ENCODE measurements around the gene EFCAB8. TPM values are rescaled to one million over a fixed set of nuclear protein-coding genes. Genes with fewer than 3 reads are reported as not detected.

EFCAB8 gene
- polyA plus RNA-seq (2013, experiment 1 of 2) = 0.03 TPM
- 0.06 TPM for polyA plus RNA-seq (2013, experiment 2 of 2)

GRCh38 chr20:32858701-32859372 lies at the start of gene EFCAB8:
Gene EFCAB8, plus strand, starts transcription at chr20:32858923. Its CDS starts 4,870 bp downstream, at chr20:32863793.
- H3K4me2 ChIP-seq (ENCODE audit: insufficient read depth, low read length, poor library complexity, severe bottlenecking) = no peak within 1 kb of the TSS
- H3K14ac ChIP-seq (ENCODE audit: low read length) = no peak within 1 kb of the TSS
- no peaks in the 10 kb centered on the region for H3K79me1 ChIP-seq (ENCODE audit: low read depth, low read length)
- peaks cover 0 to 5% of the 10 kb centered on the region in 2 donors for H3K4me1 ChIP-seq (ENCODE audit: control insufficient read depth in 2 of 2, insufficient read depth in 1 of 2, low read depth in 1 of 2, low read length in 2 of 2)
- no peak within 1 kb of the TSS for H3K23ac ChIP-seq (ENCODE audit: low read depth, low read length, poor library complexity)
- H2BK5ac ChIP-seq (ENCODE audit: low read length) = no peak within 1 kb of the TSS
- H2BK15ac ChIP-seq (ENCODE audit: low read length) = no peak within 1 kb of the TSS
- H2BK12ac ChIP-seq (ENCODE audit: low read length) = no peak within 1 kb of the TSS
- no peak within 1 kb of the TSS for H2AK5ac ChIP-seq (ENCODE audit: low read depth, low read length)
- no peak within 1 kb of the TSS for H4K8ac ChIP-seq (ENCODE audit: low read depth, low read length)
- peaks cover 7 to 40% of the 10 kb centered on the region in 2 donors for H3K36me3 ChIP-seq (replicated peaks in 1 of 2; ENCODE audit: control insufficient read depth in 2 of 2, insufficient read depth in 2 of 2, low read length in 2 of 2)
- no peaks in the 10 kb centered on the region for H3K27me3 ChIP-seq (ENCODE audit: control insufficient read depth in 3 of 3, insufficient read depth in 3 of 3, low read depth in 1 of 3, low read length in 3 of 3)
- H3K27ac ChIP-seq (replicated peaks; ENCODE audit: low read length) = no peak within 1 kb of the TSS
- DNase-seq (ENCODE audit: low spot score) = no peak
- no peak within 1 kb of the TSS for H3K9ac ChIP-seq (ENCODE audit: low read depth, low read length, poor library complexity)
- H4K91ac ChIP-seq (ENCODE audit: low read depth, low read length, poor library complexity) = no peak within 1 kb of the TSS
- H3K9me3 ChIP-seq (replicated peaks in 1 of 2; ENCODE audit: control insufficient read depth in 2 of 2, insufficient read depth in 1 of 2, low read depth in 1 of 2, low read length in 2 of 2) = no peaks in the 10 kb centered on the region
- H3K18ac ChIP-seq (ENCODE audit: low read length) = no peak within 1 kb of the TSS
- H3K4ac ChIP-seq (ENCODE audit: low read length) = no peak within 1 kb of the TSS
- H2AFZ ChIP-seq (ENCODE audit: low read length) = no peak within 1 kb of the TSS
- WGBS, 2 donors (ENCODE audit: extremely low coverage in 2 of 2, insufficient read length in 2 of 2, insufficient replicate concordance in 1 of 2) = no CpG with 5 or more reads among the region's 8 CpGs
- H2BK120ac ChIP-seq (ENCODE audit: low read depth, low read length) = no peak within 1 kb of the TSS
- no peak within 1 kb of the TSS for H3K4me3 ChIP-seq (ENCODE audit: low read length in 2 of 2)

- no peak overlapping the region for H3K4me3 ChIP-seq (ENCODE audit: low read length in 2 of 2)
- H2AK5ac ChIP-seq (ENCODE audit: low read depth, low read length) = no peak overlapping the region
- H2BK120ac ChIP-seq (ENCODE audit: low read depth, low read length) = no peak overlapping the region
- H3K9ac ChIP-seq (ENCODE audit: low read depth, low read length, poor library complexity) = no peak overlapping the region
- no peak overlapping the region for H4K8ac ChIP-seq (ENCODE audit: low read depth, low read length)
- H3K9me3 ChIP-seq (replicated peaks in 1 of 2; ENCODE audit: control insufficient read depth in 2 of 2, insufficient read depth in 1 of 2, low read depth in 1 of 2, low read length in 2 of 2) = no peaks in the 10 kb centered on the region
- no peak overlapping the region for H3K4ac ChIP-seq (ENCODE audit: low read length)
- H2AFZ ChIP-seq (ENCODE audit: low read length) = no peak overlapping the region
- no peaks in the 10 kb centered on the region for H3K27me3 ChIP-seq (ENCODE audit: control insufficient read depth in 3 of 3, insufficient read depth in 3 of 3, low read depth in 1 of 3, low read length in 3 of 3)
- H2BK15ac ChIP-seq (ENCODE audit: low read length) = no peak overlapping the region
- DNase-seq (ENCODE audit: low spot score) = no peak
- no peak overlapping the region for H3K18ac ChIP-seq (ENCODE audit: low read length)
- H3K4me2 ChIP-seq (ENCODE audit: insufficient read depth, low read length, poor library complexity, severe bottlenecking) = no peak overlapping the region
- H3K27ac ChIP-seq (replicated peaks; ENCODE audit: low read length) = no peak overlapping the region
- peaks cover 27 to 60% of the 10 kb centered on the region in 2 donors for H3K36me3 ChIP-seq (replicated peaks in 1 of 2; ENCODE audit: control insufficient read depth in 2 of 2, insufficient read depth in 2 of 2, low read length in 2 of 2)
- no CpG with 5 or more reads among the region's 4 CpGs for WGBS, 2 donors (ENCODE audit: extremely low coverage in 2 of 2, insufficient read length in 2 of 2, insufficient replicate concordance in 1 of 2)
- no peak overlapping the region for H4K91ac ChIP-seq (ENCODE audit: low read depth, low read length, poor library complexity)
- peaks cover 1% of the 10 kb centered on the region for H3K79me1 ChIP-seq (ENCODE audit: low read depth, low read length)
- H3K4me1 ChIP-seq (ENCODE audit: control insufficient read depth in 2 of 2, insufficient read depth in 1 of 2, low read depth in 1 of 2, low read length in 2 of 2) = peaks cover 6 to 14% of the 10 kb centered on the region in 2 donors
- no peak overlapping the region for H3K23ac ChIP-seq (ENCODE audit: low read depth, low read length, poor library complexity)
- no peak overlapping the region for H3K14ac ChIP-seq (ENCODE audit: low read length)
- H2BK12ac ChIP-seq (ENCODE audit: low read length) = no peak overlapping the region
- no peak overlapping the region for H2BK5ac ChIP-seq (ENCODE audit: low read length)
Observed at GRCh38 chr20:32809907-32810306, 48.8 kb upstream of the EFCAB8 start.

GRCh38 chr20:32810941-32811340 lies 47.8 kb upstream of the EFCAB8 start:
- no peak overlapping the region for H3K18ac ChIP-seq (ENCODE audit: low read length)
- no peak overlapping the region for H3K14ac ChIP-seq (ENCODE audit: low read length)
- H2BK120ac ChIP-seq (ENCODE audit: low read depth, low read length) = no peak overlapping the region
- H3K9ac ChIP-seq (ENCODE audit: low read depth, low read length, poor library complexity) = no peak overlapping the region
- no peak overlapping the region for H3K4me3 ChIP-seq (ENCODE audit: low read length in 2 of 2)
- H3K23ac ChIP-seq (ENCODE audit: low read depth, low read length, poor library complexity) = no peak overlapping the region
- no peak overlapping the region for H2BK12ac ChIP-seq (ENCODE audit: low read length)
- peaks cover 6 to 14% of the 10 kb centered on the region in 2 donors for H3K4me1 ChIP-seq (ENCODE audit: control insufficient read depth in 2 of 2, insufficient read depth in 1 of 2, low read depth in 1 of 2, low read length in 2 of 2)
- no peak overlapping the region for H2AK5ac ChIP-seq (ENCODE audit: low read depth, low read length)
- DNase-seq (ENCODE audit: low spot score) = no peak
- no peak overlapping the region for H4K91ac ChIP-seq (ENCODE audit: low read depth, low read length, poor library complexity)
- H3K9me3 ChIP-seq (replicated peaks in 1 of 2; ENCODE audit: control insufficient read depth in 2 of 2, insufficient read depth in 1 of 2, low read depth in 1 of 2, low read length in 2 of 2) = no peaks in the 10 kb centered on the region
- peaks cover 21 to 50% of the 10 kb centered on the region in 2 donors for H3K36me3 ChIP-seq (replicated peaks in 1 of 2; ENCODE audit: control insufficient read depth in 2 of 2, insufficient read depth in 2 of 2, low read length in 2 of 2)
- no peak overlapping the region for H3K4me2 ChIP-seq (ENCODE audit: insufficient read depth, low read length, poor library complexity, severe bottlenecking)
- no CpG with 5 or more reads among the region's 5 CpGs for WGBS, 2 donors (ENCODE audit: extremely low coverage in 2 of 2, insufficient read length in 2 of 2, insufficient replicate concordance in 1 of 2)
- H3K27ac ChIP-seq (replicated peaks; ENCODE audit: low read length) = peak overlapping the region; percentile 14
- H2BK15ac ChIP-seq (ENCODE audit: low read length) = no peak overlapping the region
- H4K8ac ChIP-seq (ENCODE audit: low read depth, low read length) = no peak overlapping the region
- no peak overlapping the region for H2BK5ac ChIP-seq (ENCODE audit: low read length)
- no peak overlapping the region for H2AFZ ChIP-seq (ENCODE audit: low read length)
- no peak overlapping the region for H3K4ac ChIP-seq (ENCODE audit: low read length)
- no peaks in the 10 kb centered on the region for H3K27me3 ChIP-seq (ENCODE audit: control insufficient read depth in 3 of 3, insufficient read depth in 3 of 3, low read depth in 1 of 3, low read length in 3 of 3)
- no peaks in the 10 kb centered on the region for H3K79me1 ChIP-seq (ENCODE audit: low read depth, low read length)

- WGBS, 2 donors (ENCODE audit: extremely low coverage in 2 of 2, insufficient read length in 2 of 2, insufficient replicate concordance in 1 of 2) = no CpG with 5 or more reads among the region's 6 CpGs
Observed at GRCh38 chr20:32811886-32812285, 46.8 kb upstream of the EFCAB8 start.

More at GRCh38 chr20:32811886-32812285, 46.8 kb upstream of the EFCAB8 start:
- Histone ChIP-seq H3K36me3 (replicated peaks in 1 of 2; ENCODE audit: control insufficient read depth in 2 of 2, insufficient read depth in 2 of 2, low read length in 2 of 2) (peaks cover 17 to 40% of the 10 kb centered on the region in 2 donors), H2AK5ac (ENCODE audit: low read depth, low read length) (no peak overlapping the region), H2BK12ac (ENCODE audit: low read length) (no peak overlapping the region), H3K4ac (ENCODE audit: low read length) (no peak overlapping the region), H4K8ac (ENCODE audit: low read depth, low read length) (no peak overlapping the region), H3K9me3 (replicated peaks in 1 of 2; ENCODE audit: control insufficient read depth in 2 of 2, insufficient read depth in 1 of 2, low read depth in 1 of 2, low read length in 2 of 2) (no peaks in the 10 kb centered on the region), H3K9ac (ENCODE audit: low read depth, low read length, poor library complexity) (no peak overlapping the region), H4K91ac (ENCODE audit: low read depth, low read length, poor library complexity) (no peak overlapping the region), H2BK15ac (ENCODE audit: low read length) (no peak overlapping the region), H3K23ac (ENCODE audit: low read depth, low read length, poor library complexity) (no peak overlapping the region), H2AFZ (ENCODE audit: low read length) (no peak overlapping the region), H3K4me3 (ENCODE audit: low read length in 2 of 2) (no peak overlapping the region), H3K4me2 (ENCODE audit: insufficient read depth, low read length, poor library complexity, severe bottlenecking) (no peak overlapping the region), H2BK120ac (ENCODE audit: low read depth, low read length) (no peak overlapping the region), H3K4me1 (ENCODE audit: control insufficient read depth in 2 of 2, insufficient read depth in 1 of 2, low read depth in 1 of 2, low read length in 2 of 2) (peaks cover 6 to 12% of the 10 kb centered on the region in 2 donors), H3K27me3 (ENCODE audit: control insufficient read depth in 3 of 3, insufficient read depth in 3 of 3, low read depth in 1 of 3, low read length in 3 of 3) (no peaks in the 10 kb centered on the region), H3K18ac (ENCODE audit: low read length) (no peak overlapping the region), H3K14ac (ENCODE audit: low read length) (no peak overlapping the region), H2BK5ac (ENCODE audit: low read length) (no peak overlapping the region), H3K79me1 (ENCODE audit: low read depth, low read length) (no peaks in the 10 kb centered on the region), H3K27ac (replicated peaks; ENCODE audit: low read length) (no peak overlapping the region)
- no peak for DNase-seq (ENCODE audit: low spot score)

Measured in neuronal stem cell (in vitro differentiated cells).